MCF 10A (cell line): ENCODE data around the gene MCCD1. TPM values are rescaled to one million over a fixed set of nuclear protein-coding genes. Genes with fewer than 3 reads are reported as not detected.
A peak's percentile ranks its signal among the peaks of the same experiment; 100 is the strongest.

ENCODE experiments used
- BruUV-seq: library from RNA; stranded (reverse); fragments of 400-500 nt; replicated peaks from 2 replicates; lab custom pipeline; 2021; lab: Mats Ljungman, UMichigan
- CTCF ChIA-PET: fragments of 300-600 bp; sonication (Branson Sonifier 250); formaldehyde crosslinking; extraction: SDS; loops from one replicate; lab custom pipeline; 2021; ENCODE audit warnings: antibody characterized with exemption, inconsistent platforms; lab: Yijun Ruan, JAX
- POLR2A ChIA-PET: fragments of 300-600, 350-650 bp; sonication (Branson Sonifier 250); formaldehyde crosslinking; extraction: SDS; loops from one replicate; lab custom pipeline; 2020; ENCODE audit warnings: antibody characterized with exemption, inconsistent platforms; lab: Yijun Ruan, JAX
- DNase-seq: peaks from one replicate; pipeline ENCODE4 v3.0.0-alpha.2; 2018; ENCODE audit not compliant: unreplicated experiment
- H3K27ac Mint-ChIP-seq: one replicate; pipeline ENCODE4 v1.8.0; 2022; ENCODE audit warnings: mild to moderate bottlenecking, low read depth, mixed read lengths; ENCODE audit not compliant: unreplicated experiment
- H3K27me3 Mint-ChIP-seq: one replicate; pipeline ENCODE4 v1.8.0; 2022; ENCODE audit warnings: mixed read lengths; ENCODE audit not compliant: insufficient read depth, unreplicated experiment
- H3K36me3 Mint-ChIP-seq: one replicate; pipeline ENCODE4 v1.8.0; 2022; ENCODE audit warnings: mild to moderate bottlenecking, moderate library complexity, mixed read lengths; ENCODE audit not compliant: insufficient read depth, unreplicated experiment
- H3K4me1 Mint-ChIP-seq: one replicate; pipeline ENCODE4 v1.8.0; 2022; ENCODE audit warnings: mixed read lengths; ENCODE audit not compliant: insufficient read depth, unreplicated experiment
- H3K4me3 Mint-ChIP-seq: one replicate; pipeline ENCODE4 v1.8.0; 2022; ENCODE audit warnings: mild to moderate bottlenecking, moderate library complexity, mixed read lengths; ENCODE audit not compliant: unreplicated experiment
- H3K9me3 Mint-ChIP-seq: one replicate; pipeline ENCODE4 v1.8.0; 2022; ENCODE audit warnings: mixed read lengths; ENCODE audit not compliant: unreplicated experiment
- intact Hi-C: fragments of 100-400 bp; cut with micrococcal nuclease; formaldehyde crosslinking; loops from 2 replicates; pipeline ENCODE4 v1.14.1; 2022
- total RNA-seq: library from RNA; stranded (reverse); gene quantifications from 2 replicates; pipeline ENCODE4 v1.2.3, GENCODE V29; 2022
- TF ChIP-seq, protein P1 (sequence below): fragments of 200-600 bp; IDR thresholded peaks from one replicate; pipeline ENCODE4 v1.8.0; 2022; ENCODE audit warnings: antibody characterized with exemption, mild to moderate bottlenecking; ENCODE audit not compliant: unreplicated experiment

MCCD1 gene
- total RNA-seq, 1 experiment from 2014 or later: not detected

DNA sequence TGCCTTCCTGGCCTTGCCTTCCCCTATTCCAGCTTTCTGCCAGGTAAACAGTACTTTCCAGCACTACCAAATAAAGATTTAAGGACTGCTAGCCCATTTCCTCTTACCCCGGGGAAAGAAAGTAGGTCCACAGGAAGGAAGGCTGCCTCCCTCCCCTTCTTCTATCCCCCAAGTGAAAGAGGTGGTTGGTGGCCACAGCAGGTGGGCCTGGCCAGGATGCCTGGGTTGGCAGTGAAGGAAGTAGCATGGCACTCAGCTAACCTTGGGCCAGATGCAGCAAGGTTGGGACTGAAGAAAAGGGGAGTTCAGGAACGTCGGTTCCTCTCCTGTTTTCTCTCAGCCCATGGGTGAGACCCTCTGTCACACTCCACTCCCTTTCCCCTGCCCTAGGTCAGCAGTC, 27.5 kb downstream of the MCCD1 start:
- TF ChIP-seq, protein P1, sequence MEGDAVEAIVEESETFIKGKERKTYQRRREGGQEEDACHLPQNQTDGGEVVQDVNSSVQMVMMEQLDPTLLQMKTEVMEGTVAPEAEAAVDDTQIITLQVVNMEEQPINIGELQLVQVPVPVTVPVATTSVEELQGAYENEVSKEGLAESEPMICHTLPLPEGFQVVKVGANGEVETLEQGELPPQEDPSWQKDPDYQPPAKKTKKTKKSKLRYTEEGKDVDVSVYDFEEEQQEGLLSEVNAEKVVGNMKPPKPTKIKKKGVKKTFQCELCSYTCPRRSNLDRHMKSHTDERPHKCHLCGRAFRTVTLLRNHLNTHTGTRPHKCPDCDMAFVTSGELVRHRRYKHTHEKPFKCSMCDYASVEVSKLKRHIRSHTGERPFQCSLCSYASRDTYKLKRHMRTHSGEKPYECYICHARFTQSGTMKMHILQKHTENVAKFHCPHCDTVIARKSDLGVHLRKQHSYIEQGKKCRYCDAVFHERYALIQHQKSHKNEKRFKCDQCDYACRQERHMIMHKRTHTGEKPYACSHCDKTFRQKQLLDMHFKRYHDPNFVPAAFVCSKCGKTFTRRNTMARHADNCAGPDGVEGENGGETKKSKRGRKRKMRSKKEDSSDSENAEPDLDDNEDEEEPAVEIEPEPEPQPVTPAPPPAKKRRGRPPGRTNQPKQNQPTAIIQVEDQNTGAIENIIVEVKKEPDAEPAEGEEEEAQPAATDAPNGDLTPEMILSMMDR: no peak
- CTCF ChIA-PET: interaction anchor here (0.6 kb wide), 2 partner anchors 43 to 243 kb away, joined by 3 read pairs; no protein-coding TSS in a partner anchor
- peaks cover 20% of the 10 kb centered on the region for H3K4me1 Mint-ChIP-seq
- no peak for DNase-seq
- H3K27ac Mint-ChIP-seq: no peak overlapping the region
- peaks cover 56% of the 10 kb centered on the region for H3K36me3 Mint-ChIP-seq
- no peaks in the 10 kb centered on the region for H3K9me3 Mint-ChIP-seq
- no peaks in the 10 kb centered on the region for H3K27me3 Mint-ChIP-seq
- no peak overlapping the region for H3K4me3 Mint-ChIP-seq
- POLR2A ChIA-PET: interaction anchor here (0.6 to 1.1 kb wide), 4 partner anchors 10 to 95 kb away, joined by 3 read pairs; partner anchors contain the start of genes ATP6V1G2 and DDX39B
- intact Hi-C loops: no loop called here
- BruUV-seq: no TSS peak

DNA sequence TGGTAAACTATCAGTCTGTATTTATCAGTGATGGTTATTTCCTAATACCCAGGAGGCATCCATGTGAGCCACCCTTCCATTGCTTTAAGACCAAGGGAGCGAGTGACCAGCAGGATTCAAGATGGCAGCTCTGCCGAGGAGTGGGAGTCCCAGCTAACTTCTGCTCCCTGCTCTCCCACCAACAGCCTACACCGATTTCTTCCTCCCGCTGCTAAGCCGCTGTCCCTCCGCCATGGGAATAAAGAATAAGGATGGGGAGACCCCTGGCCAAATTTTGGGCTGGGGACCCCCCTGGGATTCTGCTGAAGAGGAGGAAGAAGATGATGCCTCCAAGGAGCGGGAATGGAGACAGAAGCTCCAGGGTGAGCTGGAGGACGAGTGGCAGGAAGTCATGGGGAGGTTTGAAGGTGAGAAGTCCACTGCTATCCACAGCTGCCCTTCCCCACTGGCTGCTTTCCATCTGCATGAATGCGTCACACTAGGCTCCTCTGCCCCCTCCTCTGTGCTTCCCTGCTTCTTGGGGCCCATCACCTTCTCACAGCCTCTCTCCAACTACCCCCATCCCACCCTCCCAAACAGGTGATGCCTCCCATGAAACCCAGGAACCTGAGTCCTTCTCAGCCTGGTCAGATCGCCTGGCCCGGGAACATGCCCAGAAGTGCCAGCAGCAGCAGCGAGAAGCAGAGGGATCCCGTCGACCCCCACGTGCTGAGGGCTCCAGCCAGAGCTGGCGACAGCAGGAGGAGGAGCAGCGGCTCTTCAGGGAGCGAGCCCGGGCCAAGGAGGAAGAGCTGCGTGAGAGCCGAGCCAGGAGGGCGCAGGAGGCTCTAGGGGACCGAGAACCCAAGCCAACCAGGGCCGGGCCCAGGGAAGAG, 28.9 kb downstream of the MCCD1 start:
- peaks cover 20% of the 10 kb centered on the region for H3K4me1 Mint-ChIP-seq
- no peaks in the 10 kb centered on the region for H3K27me3 Mint-ChIP-seq
- ChIA-PET POLR2A (interaction anchor here (0.7 kb wide), 1 partner anchor 396 kb away, joined by 3 read pairs; no protein-coding TSS in a partner anchor), CTCF (interaction anchor here (1.0 kb wide), 1 partner anchor 40 kb away, joined by 4 read pairs; no protein-coding TSS in a partner anchor)
- no peak overlapping the region for H3K4me3 Mint-ChIP-seq
- no peak for DNase-seq
- TF ChIP-seq, protein P1: no peak
- no peaks in the 10 kb centered on the region for H3K9me3 Mint-ChIP-seq
- peaks cover 49% of the 10 kb centered on the region for H3K36me3 Mint-ChIP-seq
- BruUV-seq: TSS peak; percentile 22
- H3K27ac Mint-ChIP-seq: no peak overlapping the region
- intact Hi-C loops: no loop called here

DNA sequence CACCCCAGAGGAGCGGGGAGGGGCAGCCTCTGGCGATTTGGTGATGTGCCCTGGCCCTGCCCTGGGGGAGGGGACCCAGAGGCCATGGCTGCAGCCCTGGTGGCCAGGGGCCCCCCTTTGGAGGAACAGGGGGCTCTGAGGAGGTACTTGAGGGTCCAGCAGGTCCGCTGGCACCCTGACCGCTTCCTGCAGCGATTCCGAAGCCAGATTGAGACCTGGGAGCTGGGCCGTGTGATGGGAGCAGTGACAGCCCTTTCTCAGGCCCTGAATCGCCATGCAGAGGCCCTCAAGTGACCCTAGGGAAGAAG, 29.5 kb downstream of the MCCD1 start:
- no peaks in the 10 kb centered on the region for H3K27me3 Mint-ChIP-seq
- peaks cover 20% of the 10 kb centered on the region for H3K4me1 Mint-ChIP-seq
- ChIA-PET CTCF (interaction anchor here (0.6 to 1.0 kb wide), 2 partner anchors 40 to 278 kb away, joined by 4 to 5 read pairs; no protein-coding TSS in a partner anchor), POLR2A (interaction anchor here (1.2 kb wide), 1 partner anchor 37 kb away, joined by 3 read pairs; no protein-coding TSS in a partner anchor)
- H3K9me3 Mint-ChIP-seq: no peaks in the 10 kb centered on the region
- H3K4me3 Mint-ChIP-seq: no peak overlapping the region
- no peak overlapping the region for H3K27ac Mint-ChIP-seq
- DNase-seq: no peak
- no TSS peak for BruUV-seq
- TF ChIP-seq, protein P1: no peak
- peaks cover 43% of the 10 kb centered on the region for H3K36me3 Mint-ChIP-seq
- intact Hi-C loops: no loop called here
